GM18499 (cell line): ENCODE results near the gene MDM2.
"Not testable (repeated sequence)": the region's sequence is repeated elsewhere in the genome, so short reads cannot be mapped to it uniquely, and the experiment has no call there.

Experiments
- ATAC-seq: cut with Tn5 transposase; IDR thresholded peaks from one replicate; pipeline ENCODE4 v1.9.1; 2021; ENCODE audit warnings: moderate number of reproducible peaks; ENCODE audit not compliant: insufficient read depth, unreplicated experiment

The MDM2 gene

DNA sequence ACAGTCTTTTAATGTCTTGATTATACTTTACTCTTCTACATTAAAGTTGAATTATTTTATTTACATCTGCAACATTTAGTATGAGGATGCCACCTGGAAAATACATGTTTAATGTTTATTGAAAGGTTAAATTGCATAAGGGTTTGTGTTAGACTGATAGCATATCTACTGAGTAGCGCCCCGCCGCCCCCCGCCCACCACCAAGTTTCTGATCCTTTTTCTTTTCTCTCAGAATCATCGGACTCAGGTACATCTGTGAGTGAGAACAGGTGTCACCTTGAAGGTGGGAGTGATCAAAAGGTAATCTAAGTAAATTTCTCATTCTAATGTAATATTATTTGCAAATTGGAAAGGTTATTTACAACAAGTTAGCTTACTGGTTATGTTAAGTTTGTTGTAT is 16.2 kb downstream of the MDM2 start:
- no peak for ATAC-seq

DNA sequence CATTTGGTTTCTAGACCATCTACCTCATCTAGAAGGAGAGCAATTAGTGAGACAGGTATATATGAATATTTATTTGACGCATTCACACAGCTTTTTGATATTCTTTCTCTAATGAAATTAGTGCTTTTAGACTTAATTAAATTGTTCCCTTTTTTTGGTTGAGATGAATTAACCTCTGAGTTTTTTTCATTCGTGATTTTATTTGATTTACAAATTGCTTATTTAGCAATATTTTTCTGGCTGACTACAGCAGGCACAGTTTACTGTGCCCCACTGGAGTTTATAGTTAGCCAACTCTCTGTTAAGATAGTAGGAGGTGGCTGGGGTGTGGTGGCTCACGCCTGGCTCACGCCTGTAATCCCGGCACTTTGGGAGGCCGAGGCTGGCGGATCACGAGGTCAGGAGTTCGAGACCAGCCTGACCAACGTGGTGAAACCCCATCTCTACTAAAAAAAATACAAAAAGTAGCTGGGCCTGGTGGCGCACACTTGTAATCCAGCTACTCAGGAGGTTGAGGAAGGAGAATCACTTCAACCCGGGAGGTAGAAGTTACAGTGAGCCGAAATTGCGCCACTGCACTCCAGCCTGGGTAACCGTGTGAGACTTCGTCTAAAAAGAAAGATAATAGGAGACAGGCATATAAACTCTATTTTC is 16.7 kb downstream of the MDM2 start:
- ATAC-seq: no peak

DNA sequence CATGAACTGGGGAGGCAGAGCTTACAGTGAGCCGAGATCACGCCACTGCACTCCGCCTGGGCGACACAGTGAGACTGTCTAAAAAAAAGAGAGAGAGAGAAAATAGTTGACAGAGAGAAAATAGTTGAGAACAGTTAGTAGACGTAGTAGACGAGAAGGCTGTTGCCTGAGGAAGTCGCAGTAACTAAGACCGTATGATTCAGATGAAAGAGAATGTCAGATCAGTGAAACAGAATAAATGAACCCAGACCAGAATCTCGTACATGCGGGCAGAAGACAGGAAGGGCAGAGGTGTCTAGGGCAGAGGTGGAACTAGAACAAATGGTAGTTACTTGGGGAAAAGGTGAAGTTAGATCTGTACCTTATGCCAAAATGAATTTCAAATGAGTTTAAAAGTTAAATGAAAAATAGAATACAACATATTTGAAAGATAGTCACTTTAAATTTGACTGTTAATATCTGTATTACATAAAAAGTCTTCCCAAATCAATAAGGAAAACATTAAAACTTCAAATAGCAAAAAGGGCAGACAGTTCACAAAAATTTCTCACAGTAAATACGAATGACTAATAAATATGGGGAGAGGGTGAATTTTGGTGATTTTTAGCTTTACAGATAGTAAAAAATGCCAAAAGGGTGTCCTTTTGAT is 17.7 kb downstream of the MDM2 start:
- ATAC-seq: no peak

DNA sequence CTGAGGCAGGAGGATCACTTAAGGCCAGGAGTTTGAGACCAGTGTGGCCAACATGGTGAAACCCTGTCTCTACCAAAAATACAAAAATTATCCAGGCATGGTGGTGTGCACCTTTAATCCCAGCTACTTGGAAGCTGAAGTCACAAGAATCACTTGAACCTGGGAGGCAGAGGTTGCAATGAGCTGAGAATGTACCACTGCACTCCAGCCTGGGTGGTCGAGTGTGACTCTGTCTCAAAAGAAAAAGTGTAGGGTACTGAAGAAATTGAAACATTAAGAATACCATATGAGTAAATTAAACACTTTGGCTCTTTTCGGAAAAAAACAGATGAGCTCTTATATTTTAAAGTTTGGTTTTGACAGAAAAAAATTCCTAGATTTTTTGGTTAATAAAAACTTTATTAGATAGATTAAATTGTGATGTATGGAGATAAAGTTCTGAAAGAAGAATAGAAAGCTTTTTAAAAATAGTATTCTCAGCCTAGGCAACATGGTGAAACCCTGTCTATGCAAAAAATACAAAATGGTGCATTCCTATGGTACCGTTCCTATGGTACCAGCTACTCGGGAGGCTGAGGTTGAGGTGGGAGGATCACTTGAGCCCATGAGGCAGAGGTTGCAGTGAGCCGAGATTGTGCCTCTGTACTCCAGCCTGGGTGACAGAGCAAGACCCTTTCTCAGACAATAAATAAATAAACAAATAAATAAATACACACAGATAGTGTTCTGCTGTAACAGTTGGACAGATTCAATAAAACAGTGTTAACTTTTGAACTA is 20.1 kb downstream of the MDM2 start:
- ATAC-seq: no peak

GRCh38 chr12:68828672-68829068 is 20.7 kb downstream of the MDM2 start:
- no peak for ATAC-seq

DNA sequence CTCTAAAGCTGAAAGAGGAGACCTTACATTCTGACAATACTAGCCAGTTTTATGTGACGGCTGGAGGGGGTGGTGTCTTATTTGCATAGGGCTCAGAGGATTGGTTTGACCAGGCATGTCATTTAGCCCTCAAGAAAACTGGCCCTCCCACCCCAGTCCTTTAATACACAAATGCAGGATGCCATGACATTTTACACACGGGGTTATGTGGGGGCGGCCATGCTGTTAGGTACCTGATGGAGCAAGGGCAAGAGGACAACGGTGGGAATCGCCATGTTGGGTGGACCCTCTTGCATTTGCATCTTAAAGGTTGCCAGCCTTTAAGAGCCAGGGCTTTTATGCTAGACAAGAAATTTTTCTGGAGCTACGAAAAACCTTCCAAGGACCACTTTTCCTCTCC is 23.3 kb downstream of the MDM2 start:
- ATAC-seq: no peak

GRCh38 chr12:68831751-68832503 is 23.9 kb downstream of the MDM2 start:
- no peak for ATAC-seq

GRCh38 chr12:68832504-68832867 is 24.5 kb downstream of the MDM2 start:
- no peak for ATAC-seq

- no peak for ATAC-seq
Observed at GRCh38 chr12:68833508-68833907, 25.5 kb downstream of the MDM2 start.

DNA sequence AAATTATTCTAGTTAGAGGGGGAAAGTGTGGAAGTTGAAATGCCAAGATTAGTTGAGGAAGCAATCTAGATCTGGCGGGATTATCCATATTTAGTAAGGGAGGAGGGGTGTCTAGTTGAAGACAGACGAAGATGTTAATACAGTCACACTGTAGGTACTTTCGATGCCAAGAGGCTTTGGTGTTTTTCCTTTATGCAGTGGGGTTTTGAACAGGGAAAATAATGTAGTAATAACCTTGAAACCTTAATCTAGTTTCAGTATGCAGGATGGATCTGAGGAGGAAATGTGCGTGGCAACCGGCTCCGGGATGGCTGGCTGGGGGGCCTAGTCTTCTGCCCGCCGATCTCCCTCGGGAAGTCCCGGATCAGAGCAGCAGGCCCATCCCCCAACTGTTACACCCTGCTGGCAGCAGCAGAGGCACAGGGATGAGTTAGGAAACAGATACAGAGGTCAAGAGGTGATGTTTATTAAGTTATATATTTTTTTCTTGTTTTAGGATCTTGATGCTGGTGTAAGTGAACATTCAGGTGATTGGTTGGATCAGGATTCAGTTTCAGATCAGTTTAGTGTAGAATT is 27.4 kb downstream of the MDM2 start:
- ATAC-seq: no peak

- no peak for ATAC-seq
Observed at GRCh38 chr12:68837215-68837614, 29.2 kb downstream of the MDM2 start.

- ATAC-seq: no peak
Observed at GRCh38 chr12:68838046-68838886, 30.3 kb downstream of the MDM2 start.

GRCh38 chr12:68839183-68840147 is 31.5 kb downstream of the MDM2 start:
- ATAC-seq: no peak

DNA sequence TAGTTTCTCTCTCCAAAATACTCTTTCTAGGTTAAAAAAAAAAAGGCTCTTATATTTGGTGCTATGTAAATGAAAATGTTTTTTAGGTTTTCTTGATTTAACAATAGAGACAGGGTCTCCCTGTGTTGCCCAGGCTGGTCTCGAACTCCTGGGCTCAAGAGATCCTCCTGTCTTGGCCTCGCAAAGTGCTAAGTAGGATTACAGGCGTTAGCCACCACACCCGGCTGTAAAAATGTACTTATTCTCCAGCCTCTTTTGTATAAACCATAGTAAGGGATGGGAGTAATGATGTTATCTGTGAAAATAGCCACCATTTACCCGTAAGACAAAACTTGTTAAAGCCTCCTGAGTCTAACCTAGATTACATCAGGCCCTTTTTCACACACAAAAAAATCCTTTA is 33.2 kb downstream of the MDM2 start:
- ATAC-seq: not testable (repeated sequence)

DNA sequence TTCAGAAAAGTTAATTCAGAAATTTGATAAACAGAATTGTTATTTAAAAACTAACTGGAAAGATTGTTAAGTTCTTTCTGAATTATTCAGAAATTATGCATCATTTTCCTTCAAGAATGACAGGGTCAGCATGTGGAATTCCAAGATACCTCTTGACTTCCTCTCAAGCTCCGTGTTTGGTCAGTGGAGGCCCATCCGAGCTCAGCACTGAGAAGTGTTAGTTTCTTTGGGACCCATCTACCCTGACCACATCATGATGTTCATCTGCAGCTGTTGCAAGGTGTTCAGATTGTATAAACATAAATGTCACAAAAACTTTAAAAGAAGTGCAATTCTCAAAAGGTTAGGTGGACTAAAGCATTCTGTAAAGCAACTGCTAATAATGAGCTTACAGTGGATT is 33.7 kb downstream of the MDM2 start:
- no peak for ATAC-seq

GRCh38 chr12:68842123-68842522 is 34.1 kb downstream of the MDM2 start:
- ATAC-seq: no peak

GRCh38 chr12:68842784-68843567 is 35.0 kb downstream of the MDM2 start:
- no peak for ATAC-seq

GRCh38 chr12:68844318-68844745 is 36.4 kb downstream of the MDM2 start:
- no peak for ATAC-seq
